ENCODE results near the gene SEMA5A. TPM values are rescaled to one million over a fixed set of nuclear protein-coding genes. Genes with fewer than 3 reads are reported as not detected.

Gene SEMA5A
- total RNA-seq, 1 donor from 2014 or later = 38.9 TPM

DNA sequence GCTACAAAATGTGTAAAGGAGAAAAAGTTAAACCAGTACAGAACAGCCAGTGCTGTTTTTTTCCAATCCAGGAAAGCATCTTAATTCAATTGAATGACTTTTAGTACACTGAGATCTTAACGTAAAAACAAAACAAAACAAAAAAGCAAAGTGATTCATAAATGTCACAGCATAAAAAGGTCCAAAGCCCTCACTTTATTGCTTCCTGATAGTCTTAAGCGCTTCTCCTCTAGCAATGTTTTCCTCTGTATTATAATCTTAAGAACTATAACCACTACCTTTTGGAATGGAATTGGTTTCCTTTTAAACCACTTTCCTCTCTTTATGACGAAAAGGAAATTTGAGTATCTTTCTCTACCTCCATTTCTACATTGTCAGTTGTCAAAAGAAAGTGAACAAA, 91.4 kb downstream of the SEMA5A start:
- no peak for ATAC-seq
- Histone ChIP-seq H3K36me3 (no peaks in the 10 kb centered on the region), H3K27ac (no peak overlapping the region), H3K27me3 (no peaks in the 10 kb centered on the region), H3K4me3 (no peak overlapping the region), H3K9me3 (no peaks in the 10 kb centered on the region), H3K4me1 (no peaks in the 10 kb centered on the region)
- no peak for DNase-seq
- intact Hi-C loops (cut with DNase I) = no loop called here
- TF ChIP-seq CTCF (IDR thresholded peaks at IDR 0.05) = no peak

DNA sequence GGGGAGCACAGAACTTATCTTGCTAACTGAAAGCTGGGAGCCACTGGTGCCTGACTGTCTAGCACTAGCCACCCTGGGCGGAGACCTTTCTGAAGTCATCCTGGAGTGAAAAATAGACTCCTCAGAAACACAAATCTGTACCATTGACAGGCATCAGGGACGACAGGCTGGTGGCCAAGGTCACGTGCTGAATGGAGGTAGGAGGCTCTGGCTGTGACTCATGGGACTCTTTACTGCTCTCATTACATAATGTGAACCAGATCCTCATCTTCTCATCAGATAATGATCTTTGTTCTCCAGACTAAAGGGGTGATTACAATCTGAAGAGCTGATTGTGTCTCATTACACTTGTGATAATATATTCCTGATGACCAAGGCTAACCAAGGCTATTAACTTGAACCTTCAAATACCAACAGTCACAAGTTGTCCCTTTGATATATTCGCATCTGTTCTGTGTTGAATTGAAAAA, 91.8 kb downstream of the SEMA5A start:
- H3K4me1 ChIP-seq = no peaks in the 10 kb centered on the region
- H3K4me3 ChIP-seq = no peak overlapping the region
- H3K9me3 ChIP-seq = no peaks in the 10 kb centered on the region
- no peak for ATAC-seq
- intact Hi-C loops (cut with DNase I) = no loop called here
- no peak for TF ChIP-seq CTCF (IDR thresholded peaks at IDR 0.05)
- DNase-seq = no peak
- H3K27ac ChIP-seq = no peak overlapping the region
- no peaks in the 10 kb centered on the region for H3K27me3 ChIP-seq
- no peaks in the 10 kb centered on the region for H3K36me3 ChIP-seq

GRCh38 chr5:9453480-9454011, 92.3 kb downstream of the SEMA5A start:
- Histone ChIP-seq H3K36me3 (no peaks in the 10 kb centered on the region), H3K9me3 (no peaks in the 10 kb centered on the region), H3K27ac (no peak overlapping the region), H3K4me3 (no peak overlapping the region), H3K4me1 (no peaks in the 10 kb centered on the region), H3K27me3 (no peaks in the 10 kb centered on the region)
- intact Hi-C loops (cut with DNase I) = no loop called here
- no peak for TF ChIP-seq CTCF (IDR thresholded peaks at IDR 0.05)
- DNase-seq = no peak
- ATAC-seq = no peak

DNA sequence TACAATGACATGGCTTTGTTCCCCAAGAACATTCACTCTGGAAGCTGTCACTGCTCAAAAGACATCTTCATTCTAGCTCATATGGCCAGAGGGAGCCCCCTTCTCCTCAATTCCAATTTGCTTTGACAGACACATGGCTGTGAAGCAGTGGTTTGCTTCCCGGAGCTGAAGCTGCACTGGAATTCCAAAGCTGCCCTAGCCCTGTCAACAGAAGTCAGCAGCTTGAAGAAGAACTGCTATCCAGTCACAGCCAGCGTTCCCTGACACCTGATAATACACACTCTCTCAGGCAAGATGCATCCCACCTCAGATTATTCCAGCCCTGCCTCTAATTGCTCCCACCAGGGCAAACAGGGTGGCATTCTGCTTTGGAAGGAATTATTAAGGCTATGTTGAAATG, 93.7 kb downstream of the SEMA5A start:
- no peaks in the 10 kb centered on the region for H3K4me1 ChIP-seq
- H3K36me3 ChIP-seq = no peaks in the 10 kb centered on the region
- H3K27ac ChIP-seq = no peak overlapping the region
- no peak overlapping the region for H3K4me3 ChIP-seq
- no peak for TF ChIP-seq CTCF (IDR thresholded peaks at IDR 0.05)
- H3K27me3 ChIP-seq = no peaks in the 10 kb centered on the region
- H3K9me3 ChIP-seq = no peaks in the 10 kb centered on the region
- DNase-seq (no peak), ATAC-seq (no peak)
- intact Hi-C loops (cut with DNase I) = no loop called here

- ATAC-seq (no peak), DNase-seq (no peak)
- H3K27ac ChIP-seq = no peak overlapping the region
- no peaks in the 10 kb centered on the region for H3K27me3 ChIP-seq
- H3K9me3 ChIP-seq = no peaks in the 10 kb centered on the region
- no peaks in the 10 kb centered on the region for H3K36me3 ChIP-seq
- intact Hi-C loops (cut with DNase I) = no loop called here
- no peak for TF ChIP-seq CTCF (IDR thresholded peaks at IDR 0.05)
- H3K4me1 ChIP-seq = no peaks in the 10 kb centered on the region
- no peak overlapping the region for H3K4me3 ChIP-seq
These were observed 94.8 kb downstream of the SEMA5A start for GRCh38 chr5:9451037-9451436.

DNA sequence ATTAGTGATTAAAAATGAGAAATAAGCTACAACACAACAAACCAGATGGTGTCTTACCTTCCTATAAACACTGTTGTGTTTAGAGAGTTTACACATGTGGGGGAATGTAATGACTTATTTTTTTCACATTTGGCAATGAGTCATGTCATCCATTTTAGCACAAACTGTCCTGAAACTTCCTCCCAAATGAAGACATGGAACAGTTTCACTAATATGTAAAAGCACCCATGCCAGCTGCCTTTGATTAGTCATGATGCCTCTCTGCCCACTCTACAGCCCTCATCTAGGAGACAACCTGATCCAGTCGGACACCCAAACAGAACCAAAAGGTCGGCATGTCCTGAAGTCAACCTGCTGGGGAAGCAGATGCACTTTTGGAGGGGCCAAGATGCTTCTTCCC, 98.2 kb downstream of the SEMA5A start:
- intact Hi-C loops (cut with DNase I) = no loop called here
- ATAC-seq (no peak), DNase-seq (no peak)
- H3K4me1 ChIP-seq = no peaks in the 10 kb centered on the region
- no peaks in the 10 kb centered on the region for H3K36me3 ChIP-seq
- no peak for TF ChIP-seq CTCF (IDR thresholded peaks at IDR 0.05)
- H3K4me3 ChIP-seq = no peak overlapping the region
- no peaks in the 10 kb centered on the region for H3K9me3 ChIP-seq
- no peak overlapping the region for H3K27ac ChIP-seq
- H3K27me3 ChIP-seq = no peaks in the 10 kb centered on the region
